Activated naive CD4-positive, alpha-beta T cell treated with anti-CD3 and anti-CD28 coated beads, Interleukin-2, amount 50 U/mL, for 16 hours (primary cell): ENCODE results near the gene DCST2.
"Not testable (repeated sequence)": the region's sequence is repeated elsewhere in the genome, so short reads cannot be mapped to it uniquely, and the experiment has no call there.

Source experiments
- DNase-seq: peaks from one replicate; pipeline ENCODE4 v3.0.0-alpha.2; 2020

The DCST2 gene

DNA sequence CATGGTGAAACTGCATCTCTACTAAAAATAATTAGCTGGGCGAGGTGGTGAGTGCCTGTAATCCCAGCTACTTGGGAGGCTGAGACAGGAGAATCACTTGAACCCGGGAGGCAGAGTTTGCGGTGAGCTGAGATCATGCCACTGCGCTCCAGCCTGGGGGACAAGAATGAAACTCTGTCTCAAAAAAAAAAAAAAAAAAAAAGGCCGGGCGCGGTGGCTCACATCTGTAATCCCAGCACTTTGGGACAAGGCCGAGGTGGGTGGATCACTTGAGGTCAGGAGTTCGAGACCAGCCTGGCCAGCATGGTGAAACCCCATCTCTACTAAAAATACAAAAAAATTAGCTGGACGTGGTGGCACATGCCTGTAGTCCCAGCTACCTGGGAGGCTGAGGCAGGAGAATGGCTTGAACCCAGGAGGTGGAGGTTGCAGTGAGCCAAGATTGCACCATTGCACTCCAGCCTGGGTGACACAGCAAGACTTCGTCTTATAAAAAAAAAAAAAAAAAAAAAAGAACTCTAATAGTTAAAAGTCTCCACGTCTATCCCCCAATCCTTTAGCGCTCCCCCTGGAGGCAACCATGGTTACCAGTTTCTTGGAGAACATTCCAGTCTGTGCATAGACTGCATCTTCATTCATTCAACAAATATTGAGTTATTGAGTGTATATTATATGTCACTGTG, 38.1 kb downstream of the DCST2 start:
- peak; percentile 9 for DNase-seq

DNA sequence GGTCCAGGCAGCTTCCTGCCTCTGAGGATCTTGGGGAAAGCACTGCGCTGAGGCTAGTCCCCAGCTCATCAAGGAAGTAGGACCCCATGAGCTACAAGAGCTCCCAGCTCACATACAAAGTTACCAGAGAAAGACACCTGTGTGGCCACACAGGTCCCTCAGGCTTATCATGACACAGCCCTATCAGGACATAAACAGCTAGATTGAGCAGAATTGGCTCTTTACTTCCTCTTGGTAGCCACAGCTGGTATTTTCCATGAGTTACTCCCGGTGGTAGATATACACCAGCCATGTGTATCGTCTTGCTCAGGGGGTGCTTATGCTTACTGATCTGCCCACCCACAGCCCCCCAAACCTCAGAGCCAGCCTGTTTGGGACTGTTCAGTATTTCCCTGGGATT, 39.0 kb downstream of the DCST2 start:
- DNase-seq: no peak

DNA sequence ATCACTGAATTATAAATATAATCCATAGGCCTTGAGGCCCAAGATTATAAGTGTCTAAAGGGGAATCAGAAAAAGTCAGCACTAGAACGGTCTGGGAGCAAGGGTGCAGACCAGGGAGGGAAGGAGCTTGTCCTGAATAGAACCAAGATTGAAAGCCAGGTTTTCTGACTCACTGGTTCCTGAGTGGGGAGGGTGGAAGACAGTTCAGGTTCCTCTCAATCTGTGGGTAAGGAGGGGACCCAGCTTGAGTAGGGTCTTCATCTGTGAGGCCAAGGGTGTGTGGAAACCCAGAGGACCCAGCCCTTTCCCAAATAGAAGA, 39.4 kb downstream of the DCST2 start:
- DNase-seq: no peak

DNA sequence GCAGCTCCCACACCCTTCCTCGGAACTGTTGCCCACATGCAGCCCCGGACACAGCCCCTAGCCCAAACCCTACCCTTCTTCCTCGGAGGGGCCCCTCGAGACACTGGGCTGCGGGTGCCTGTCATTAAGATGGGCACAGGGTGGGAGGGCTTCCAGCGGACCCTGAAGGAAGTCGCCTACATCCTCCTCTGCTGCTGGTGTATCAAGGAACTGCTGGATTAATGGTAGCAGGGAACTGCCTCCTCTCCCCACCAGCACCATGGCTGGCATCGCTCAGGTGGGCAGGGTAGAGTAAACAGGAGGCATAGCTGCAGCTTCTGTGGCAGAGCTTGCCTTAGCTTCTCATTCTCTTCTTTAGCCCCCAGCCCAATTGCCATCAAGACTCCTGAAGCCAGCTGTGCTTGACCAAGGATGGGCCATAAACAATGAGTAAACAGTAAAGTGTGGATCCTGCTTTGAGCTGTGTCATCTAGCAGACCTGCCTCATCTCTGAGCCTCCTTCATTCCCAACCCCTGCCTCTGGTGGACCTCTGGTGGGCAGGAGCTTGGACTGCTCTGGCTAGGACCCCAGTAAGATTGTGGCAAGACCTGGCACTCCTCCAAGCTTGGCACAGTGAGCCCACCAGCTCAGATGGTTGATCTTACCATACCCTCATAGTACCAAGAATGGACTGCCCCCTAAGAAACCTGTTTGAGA, 39.9 kb downstream of the DCST2 start, which contains the start of gene LENEP:
LENEP (plus strand) TSS at position 15 of the 697 bp plus-strand sequence; CDS start at position 37, 22 bp downstream.
- no peak for DNase-seq

DNA sequence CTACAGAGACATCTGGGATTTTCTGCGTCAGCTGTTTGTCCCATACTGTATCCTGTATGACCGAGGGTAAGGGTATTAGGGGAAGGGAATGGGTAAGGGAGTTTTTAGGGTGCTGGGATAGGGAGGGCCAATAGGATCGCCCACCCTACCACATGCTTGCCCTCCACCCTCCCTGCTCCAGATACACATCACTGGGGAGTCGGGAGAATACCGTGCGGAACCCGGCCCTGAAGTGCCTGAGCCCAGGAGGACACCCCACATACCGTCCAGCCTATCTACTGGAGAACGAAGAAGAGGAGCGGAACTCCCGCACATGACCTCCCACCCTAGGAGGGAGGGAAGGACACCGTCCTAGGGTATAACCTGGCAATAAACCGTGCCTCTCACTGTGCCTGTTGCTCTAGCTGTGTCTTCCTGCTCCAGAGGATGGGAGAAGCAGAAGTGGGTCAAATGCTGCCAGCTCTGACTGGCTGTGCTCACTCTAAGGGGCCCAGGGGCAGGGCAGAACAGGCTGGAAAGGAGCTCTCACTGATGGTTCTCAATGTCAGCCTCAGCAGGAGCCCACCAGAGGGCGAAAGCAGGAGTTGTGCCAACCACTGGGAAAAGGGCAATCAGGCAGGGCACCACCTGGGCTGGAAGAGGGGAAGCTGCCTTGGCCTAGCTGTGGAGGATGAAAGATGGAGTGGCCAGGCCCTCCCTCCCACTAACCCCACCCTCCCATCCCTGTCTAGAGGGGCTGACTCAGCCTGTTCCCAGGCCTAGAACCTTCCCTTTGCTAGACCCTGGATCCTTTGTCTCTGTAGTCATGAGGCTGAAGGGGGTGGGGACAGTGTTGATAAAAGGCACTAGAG, 40.6 kb downstream of the DCST2 start:
- no peak for DNase-seq

DNA sequence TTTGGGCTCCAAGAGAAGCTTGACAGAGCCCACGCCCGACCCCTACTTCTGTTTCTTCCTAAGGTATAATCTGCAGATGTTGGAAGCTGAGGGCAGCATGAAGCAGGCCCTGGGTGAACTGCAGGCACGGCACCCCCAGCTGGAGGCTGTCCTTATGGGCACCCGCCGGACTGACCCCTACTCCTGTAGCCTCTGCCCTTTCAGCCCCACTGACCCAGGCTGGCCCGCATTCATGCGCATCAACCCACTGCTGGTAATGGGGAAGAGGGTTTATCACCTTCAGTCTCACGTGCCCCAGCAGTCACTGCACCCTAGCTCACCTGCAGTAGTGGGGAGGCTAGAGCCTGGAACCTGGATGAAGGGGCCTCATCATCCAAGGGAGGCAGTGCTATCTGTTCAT, 43.3 kb downstream of the DCST2 start:
- DNase-seq: no peak

DNA sequence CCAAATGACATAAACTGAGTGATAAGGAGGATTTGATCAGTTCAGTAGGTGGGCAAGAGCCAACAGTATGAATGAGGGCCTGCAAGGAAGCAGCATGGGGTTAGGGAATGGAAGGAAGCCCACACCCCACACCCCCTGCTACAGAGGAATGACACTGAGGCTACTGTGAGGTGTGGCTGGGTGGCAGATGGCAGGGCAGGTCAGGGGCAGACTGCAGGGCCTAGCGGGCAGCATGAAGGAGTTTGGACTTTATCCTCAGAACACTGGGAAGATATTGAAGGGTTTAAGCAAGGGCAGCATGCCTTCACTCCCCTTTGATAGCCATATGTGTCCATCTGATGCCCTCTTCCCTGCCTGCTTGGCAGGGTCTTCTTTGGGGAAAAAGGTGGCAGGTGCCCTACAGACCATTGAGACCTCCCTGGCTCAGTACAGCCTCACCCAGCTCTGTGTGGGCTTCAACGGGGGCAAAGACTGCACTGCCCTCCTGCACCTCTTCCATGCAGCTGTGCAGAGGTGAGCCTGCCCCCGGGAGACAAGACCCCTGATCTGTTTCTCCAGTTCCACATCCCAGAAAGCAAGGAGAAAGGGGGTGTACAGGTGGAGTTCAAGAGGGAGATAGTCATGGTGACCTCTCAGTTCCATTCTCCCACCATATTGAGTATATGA, 44.3 kb downstream of the DCST2 start:
- DNase-seq: no peak

DNA sequence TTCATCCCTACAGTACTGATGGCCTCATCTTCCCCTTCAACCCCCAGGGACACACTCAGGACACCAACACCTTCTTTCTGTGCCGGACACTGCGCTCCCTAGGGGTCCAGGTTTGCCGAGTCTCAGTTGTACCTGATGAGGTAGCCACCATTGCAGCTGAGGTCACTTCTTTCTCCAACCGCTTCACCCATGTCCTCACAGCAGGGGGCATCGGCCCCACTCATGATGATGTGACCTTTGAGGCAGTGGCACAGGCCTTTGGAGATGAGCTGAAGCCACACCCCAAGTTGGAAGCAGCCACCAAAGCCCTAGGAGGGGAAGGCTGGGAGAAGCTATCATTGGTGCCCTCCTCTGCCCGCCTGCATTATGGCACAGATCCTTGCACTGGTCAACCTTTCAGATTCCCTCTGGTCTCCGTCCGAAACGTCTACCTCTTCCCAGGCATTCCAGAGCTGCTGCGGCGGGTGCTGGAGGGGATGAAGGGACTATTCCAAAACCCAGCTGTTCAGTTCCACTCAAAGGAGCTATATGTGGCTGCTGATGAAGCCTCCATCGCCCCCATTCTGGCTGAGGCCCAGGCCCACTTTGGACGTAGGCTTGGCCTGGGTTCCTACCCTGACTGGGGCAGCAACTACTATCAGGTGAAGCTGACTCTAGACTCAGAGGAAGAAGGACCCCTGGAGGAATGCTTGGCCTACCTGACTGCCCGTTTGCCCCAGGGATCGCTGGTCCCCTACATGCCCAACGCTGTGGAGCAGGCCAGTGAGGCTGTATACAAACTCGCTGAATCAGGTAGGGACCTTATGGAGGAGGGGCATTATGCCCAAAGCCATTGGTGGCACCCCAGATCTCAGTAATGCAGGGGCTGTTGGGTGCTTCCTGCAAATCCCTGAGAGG, 45.3 kb downstream of the DCST2 start:
- no peak for DNase-seq

DNA sequence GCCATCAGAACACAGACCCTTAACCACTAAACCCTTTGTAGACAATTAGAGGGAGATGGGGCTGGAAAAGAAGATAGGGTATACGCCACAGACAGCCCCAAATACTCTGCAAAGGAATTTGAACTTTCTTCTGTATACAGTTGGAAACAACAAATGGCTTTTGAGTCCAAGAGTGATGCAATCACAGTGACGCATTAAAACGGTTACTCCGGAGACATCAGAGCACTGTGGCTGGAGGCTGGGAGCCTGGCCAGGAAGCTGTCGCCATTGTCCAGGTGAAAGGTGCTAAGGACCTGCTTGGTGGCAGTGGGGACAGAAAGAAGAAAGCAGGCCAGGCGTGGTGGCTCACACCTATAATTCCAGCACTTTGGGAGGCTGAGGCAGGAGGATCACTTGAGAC, 46.3 kb downstream of the DCST2 start:
- DNase-seq: no peak

DNA sequence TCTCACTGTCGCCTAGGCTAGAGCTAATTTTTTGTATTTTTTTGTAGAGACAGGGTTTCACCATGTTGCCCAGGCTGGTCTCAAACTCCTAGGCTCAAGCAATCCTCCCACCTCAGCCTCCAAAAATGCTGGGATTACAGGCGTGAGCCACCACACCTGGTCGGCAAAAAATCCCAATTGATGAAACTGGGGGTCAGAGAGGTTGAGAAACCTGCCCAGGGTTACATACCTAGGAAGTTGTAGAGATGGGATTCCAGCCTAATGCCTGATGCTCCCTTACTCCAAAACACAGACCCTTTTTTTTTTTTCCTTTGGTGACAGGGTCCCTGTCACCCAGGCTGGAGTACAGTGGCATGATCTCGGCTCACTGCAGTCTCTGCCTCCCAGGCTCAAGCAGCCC, 46.8 kb downstream of the DCST2 start:
- not testable (repeated sequence) for DNase-seq

DNA sequence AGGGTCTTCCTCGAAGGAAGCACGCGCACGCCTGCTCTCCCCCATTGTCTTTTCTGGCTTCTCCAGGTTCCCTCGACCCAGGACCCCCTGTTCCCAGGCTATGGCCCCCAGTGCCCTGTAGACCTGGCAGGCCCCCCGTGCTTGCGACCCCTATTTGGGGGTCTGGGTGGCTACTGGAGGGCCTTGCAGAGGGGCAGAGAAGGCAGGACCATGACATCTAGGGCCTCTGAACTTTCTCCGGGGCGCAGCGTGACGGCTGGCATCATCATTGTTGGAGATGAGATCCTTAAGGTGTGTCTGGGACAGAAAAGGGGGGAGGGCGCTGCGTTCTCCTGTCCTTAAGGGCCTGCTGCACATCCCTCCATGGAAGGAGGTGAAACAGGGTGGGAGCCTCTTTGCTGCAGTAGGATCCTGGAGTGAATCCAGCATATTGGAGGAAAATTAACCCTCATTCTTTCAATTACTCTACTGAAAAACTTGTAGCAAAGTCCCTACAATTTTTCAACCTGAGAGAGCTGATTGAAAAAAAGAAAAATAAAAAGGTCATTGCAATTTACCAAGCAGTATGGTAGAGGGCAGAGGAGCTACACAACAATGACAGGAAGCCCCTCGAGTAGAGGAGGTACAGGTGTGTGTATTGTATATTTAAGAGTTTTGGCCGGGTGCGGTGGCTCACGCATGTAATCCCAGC, 49.7 kb downstream of the DCST2 start:
- no peak for DNase-seq

DNA sequence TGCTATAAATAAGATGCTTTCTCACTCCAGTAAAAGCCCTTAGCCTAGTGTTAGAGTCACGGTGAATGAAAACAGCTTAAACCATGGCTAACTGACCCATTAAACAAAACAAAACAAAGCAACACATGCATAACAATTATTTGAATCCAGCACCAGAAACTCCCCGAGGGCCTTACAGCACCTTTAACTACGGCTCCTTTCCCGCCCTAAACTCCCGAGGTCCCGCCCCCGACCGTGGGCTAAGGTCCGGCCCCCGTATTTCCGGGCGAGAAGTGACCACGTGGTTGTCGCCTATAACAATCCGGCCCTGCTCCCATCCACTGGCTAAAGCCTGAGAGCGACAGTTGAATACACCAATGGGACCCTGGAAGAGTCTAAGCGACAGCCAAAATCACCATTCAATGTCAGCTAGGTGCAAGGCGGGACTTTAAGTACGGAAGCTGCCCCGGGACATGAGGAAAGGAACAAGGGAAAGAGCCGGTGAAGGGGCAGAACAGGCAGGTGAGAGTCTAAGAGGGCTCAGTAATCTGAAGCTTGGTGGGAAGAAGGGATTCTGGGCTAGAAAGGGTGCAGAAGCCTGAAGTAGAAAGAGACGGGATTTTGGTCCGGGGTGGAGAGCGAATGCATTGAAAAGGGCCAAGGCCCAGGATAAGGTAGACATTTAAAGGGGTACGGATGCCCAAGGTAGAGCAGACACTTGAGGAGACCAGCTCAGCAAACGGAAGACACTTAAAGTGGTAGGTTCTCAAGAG, 50.5 kb downstream of the DCST2 start, which contains the start of gene FLAD1:
FLAD1 (plus strand) TSS at position 448 of the 752 bp plus-strand sequence. CDS start 351 bp downstream, outside the sequence.
- DNase-seq: peak; percentile 96

DNA sequence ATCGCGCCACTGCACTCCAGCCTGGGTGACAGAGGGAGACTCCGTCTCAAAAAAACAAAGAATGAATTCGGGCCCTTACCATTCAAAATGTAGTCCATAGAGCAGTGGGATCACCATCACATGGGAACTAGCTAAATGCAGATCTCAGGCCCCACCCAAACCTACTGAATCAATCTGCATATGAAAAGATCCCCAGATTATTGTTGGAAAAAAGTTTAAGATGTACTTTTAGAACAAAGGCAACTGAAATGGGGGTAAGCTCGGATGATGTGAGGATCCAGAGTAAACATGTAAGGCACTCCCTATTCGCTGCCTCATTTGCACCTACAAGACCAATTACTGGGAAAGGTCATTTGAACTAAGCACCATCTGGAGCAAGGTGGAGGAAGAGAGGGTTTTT, 51.2 kb downstream of the DCST2 start:
- no peak for DNase-seq

DNA sequence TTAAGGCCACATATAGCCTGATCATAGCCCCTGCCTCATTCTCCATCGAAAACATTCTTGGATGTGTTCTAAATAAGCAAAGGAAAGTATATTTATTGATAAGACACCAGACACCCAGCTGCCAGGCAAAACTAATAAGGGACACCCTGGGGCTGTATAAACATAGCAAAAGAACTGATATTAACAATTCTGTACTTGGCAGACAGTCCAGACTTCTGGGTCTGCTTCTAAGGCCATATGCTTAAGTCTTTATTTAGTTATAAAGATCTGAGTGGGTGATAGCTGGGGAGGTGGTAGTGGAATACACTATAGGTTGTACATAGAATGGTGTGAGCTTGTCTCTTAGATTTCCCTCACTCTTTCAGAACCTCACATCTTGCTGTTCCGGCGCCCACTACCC, 55.2 kb downstream of the DCST2 start:
- DNase-seq: no peak

DNA sequence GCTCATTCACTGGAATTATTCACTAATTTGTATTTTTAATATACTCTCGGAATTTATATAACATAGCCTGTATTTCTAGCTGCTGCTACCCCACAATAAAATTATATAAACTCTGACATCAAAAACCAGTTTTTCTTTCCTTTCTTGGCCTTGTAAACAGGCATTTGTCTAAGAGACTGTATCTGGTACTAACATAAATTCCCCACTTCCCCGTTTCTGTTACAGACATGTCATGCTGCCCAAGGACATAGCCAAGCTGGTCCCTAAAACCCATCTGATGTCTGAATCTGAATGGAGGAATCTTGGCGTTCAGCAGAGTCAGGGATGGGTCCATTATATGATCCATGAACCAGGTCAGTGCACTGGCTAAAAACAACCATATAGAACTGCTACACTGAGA, 55.8 kb downstream of the DCST2 start:
- DNase-seq: not testable (repeated sequence)

DNA sequence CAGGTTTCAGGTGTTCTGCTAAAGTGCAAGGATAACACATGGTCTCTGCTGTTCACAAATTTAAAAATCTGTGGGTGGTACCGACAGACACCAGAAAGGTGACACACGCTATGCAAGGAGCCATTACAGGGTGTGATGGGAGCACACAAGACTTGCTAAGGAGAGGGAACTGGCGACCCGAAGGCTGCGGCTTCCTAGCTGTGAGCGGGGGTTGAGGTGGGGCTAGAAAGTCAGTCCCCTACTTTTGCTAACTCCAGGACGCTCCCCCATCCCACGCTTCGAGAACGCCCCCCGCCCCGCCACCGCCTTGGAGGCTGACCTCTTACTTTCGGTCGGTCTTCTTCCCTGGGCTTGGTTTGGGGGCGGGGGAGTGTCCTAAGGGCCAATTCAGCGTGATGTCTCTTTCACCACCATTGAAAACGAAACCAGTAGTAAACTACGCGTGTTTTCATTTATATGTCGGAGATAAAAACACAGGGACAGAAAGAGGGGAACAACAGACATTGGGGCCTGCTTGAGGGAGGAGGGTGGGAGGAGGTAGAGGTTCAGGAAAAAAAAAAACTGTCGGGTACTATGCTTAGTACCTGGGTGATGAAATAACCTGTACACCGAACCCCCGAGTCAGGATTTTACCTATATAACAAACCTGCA, 58.0 kb downstream of the DCST2 start:
- peak; percentile 56 for DNase-seq

DNA sequence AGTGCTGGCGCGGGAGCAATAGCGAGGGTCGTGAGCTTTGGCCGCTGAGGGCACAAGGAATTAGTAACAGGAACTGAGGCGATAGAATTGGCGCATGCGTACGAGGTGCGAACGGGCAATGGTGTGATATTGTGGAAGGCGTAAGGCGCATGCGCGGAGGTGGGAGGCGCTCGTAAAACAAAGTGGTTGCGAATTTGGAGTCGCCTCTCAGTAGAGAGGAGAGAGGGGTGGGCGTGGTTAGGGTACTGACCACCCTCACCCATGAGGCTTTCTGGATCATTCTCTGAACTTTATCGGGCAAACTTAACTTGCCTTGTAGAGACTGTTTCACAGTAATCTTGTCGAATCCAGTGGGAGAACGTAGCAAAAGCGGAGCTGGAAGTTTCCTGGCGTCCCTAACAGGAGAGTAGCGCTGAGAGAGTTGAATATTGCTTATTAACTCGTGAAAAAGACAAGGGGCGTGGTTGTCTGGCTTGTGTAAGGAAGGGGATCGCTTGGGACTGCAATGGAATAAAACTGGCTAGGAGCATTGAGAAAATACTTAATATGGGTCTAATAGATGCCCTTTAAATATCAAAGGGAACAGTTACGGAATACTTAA, 58.7 kb downstream of the DCST2 start:
- peak; percentile 91 for DNase-seq

DNA sequence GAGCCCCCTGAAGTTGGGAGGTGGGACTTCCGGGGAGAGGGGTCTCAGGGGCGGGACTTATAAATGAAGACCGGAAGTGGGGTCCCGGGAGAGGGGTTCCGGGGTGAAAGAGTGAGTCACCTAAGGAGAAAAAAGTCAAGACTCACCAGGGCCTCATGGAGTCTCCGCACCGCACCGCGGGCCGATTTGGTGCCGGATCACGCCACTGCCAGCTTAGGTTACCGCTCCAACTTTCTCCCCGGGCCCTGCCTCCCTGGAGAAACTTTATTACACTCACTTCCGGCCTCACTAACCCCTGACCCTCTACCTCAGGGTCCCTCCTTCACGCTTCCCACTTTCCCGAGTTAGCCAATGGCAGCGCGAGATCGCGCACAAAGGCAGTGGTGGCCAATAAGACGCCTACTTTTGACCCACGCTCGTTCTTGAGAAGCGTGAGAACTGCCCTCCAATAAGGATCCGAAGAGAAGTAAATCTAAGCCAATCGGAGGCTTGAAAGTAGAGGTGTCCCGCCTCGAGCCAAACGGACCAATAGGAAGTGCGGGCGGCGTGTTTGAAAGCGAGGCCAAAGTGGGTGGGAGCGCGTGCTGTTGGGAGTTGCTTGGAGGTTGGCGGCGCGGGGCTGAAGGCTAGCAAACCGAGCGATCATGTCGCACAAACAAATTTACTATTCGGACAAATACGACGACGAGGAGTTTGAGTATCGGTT, 59.3 kb downstream of the DCST2 start, which contains the start of gene CKS1B:
CKS1B (plus strand) TSS at position 580 of the 706 bp plus-strand sequence; CDS start at position 645, 65 bp downstream.
- DNase-seq: peak; percentile 95
